ENCODE data around the gene FHIT.

- TF ChIP-seq POLR2A (IDR thresholded peaks at IDR 0.05) (no peak), CTCF (IDR thresholded peaks at IDR 0.05) (no peak)
Measured at GRCh38 chr3:60135474-60135873, 1115.8 kb downstream of the FHIT start.
